ENCODE data around the gene PPP1R15B.

GRCh38 chr1:204435872-204436271, 24.3 kb upstream of the PPP1R15B start:
- TF ChIP-seq EHMT2 (IDR thresholded peaks at IDR 0.05; ENCODE audit: low read depth) (no peak), CBX2 (IDR thresholded peaks at IDR 0.05; ENCODE audit: borderline replicate concordance, low read depth) (no peak), E2F6 (IDR thresholded peaks at IDR 0.05; ENCODE audit: borderline replicate concordance, low read depth) (no peak), MAFK (IDR thresholded peaks at IDR 0.05; ENCODE audit: partially characterized antibody) (no peak)

Measured in A549 (cell line).